PC-9 (cell line): ENCODE measurements around the gene SERTAD3.

Source experiments
- EZH2 ChIP-seq: fragments of 200-600 bp; sonication (generic); IDR thresholded peaks from 2 replicates; pipeline ENCODE4 v1.8.0; 2017; ENCODE audit warnings: antibody characterized with exemption, low read depth
- TF ChIP-seq, protein P1 (sequence below): fragments of 200-600 bp; sonication (generic); conservative IDR thresholded peaks from 2 replicates; pipeline ENCODE4 v1.6.1; 2017; ENCODE audit warnings: mixed run types, antibody characterized with exemption, mild to moderate bottlenecking, moderate library complexity

- TF ChIP-seq, protein P1, sequence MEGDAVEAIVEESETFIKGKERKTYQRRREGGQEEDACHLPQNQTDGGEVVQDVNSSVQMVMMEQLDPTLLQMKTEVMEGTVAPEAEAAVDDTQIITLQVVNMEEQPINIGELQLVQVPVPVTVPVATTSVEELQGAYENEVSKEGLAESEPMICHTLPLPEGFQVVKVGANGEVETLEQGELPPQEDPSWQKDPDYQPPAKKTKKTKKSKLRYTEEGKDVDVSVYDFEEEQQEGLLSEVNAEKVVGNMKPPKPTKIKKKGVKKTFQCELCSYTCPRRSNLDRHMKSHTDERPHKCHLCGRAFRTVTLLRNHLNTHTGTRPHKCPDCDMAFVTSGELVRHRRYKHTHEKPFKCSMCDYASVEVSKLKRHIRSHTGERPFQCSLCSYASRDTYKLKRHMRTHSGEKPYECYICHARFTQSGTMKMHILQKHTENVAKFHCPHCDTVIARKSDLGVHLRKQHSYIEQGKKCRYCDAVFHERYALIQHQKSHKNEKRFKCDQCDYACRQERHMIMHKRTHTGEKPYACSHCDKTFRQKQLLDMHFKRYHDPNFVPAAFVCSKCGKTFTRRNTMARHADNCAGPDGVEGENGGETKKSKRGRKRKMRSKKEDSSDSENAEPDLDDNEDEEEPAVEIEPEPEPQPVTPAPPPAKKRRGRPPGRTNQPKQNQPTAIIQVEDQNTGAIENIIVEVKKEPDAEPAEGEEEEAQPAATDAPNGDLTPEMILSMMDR, result no peak
- TF ChIP-seq EZH2, result no peak
Observed at GRCh38 chr19:40396886-40397567, 47.1 kb downstream of the SERTAD3 start.
